ENCODE results near the gene GALP.
"Not testable (repeated sequence)": the region's sequence is repeated elsewhere in the genome, so short reads cannot be mapped to it uniquely, and the experiment has no call there.

The GALP gene

DNA sequence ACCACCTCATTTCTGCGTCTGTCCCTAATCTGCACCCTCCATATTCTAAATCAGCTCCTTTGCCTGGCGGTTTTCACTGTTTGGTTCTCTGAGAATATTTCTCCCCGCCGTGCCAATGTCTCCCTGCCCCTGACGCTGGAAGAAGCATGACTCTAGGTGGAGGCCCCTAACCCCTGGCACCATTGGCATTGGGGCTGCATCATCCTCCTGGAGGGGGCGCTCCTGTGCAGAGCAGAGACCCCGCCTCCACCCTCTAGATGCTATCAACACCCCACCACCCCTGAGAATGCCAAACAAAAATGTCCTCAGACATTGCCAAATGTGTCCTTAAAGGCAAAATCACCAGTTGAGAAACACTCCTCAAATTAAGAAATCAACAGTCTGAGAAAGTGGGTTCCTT is 15.3 kb downstream of the GALP start:
- no peak for DNase-seq (ENCODE audit: low read depth in 3 of 3)

DNA sequence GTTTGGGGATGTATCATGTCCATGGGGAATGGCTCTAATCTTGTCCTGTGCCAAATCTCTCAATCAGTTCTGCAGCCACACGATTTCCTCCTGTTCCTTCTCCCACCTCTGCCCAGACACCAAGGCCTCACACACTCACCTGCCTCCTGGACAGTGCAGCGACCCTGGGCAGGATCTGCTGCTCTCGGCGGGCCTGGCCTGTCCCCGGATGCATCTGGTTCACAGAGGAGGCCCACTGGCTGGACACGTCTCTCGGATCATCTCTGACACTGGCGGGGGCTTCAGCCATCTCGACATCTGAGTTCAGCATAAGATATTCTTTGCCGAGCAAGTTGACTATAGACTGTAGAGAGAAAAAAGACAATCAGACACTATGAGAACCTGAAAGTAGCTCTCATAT is 15.9 kb downstream of the GALP start:
- DNase-seq (ENCODE audit: low read depth in 3 of 3), result no peak

GRCh38 chr19:56193981-56194640 is 18.3 kb downstream of the GALP start:
- no peak for DNase-seq (ENCODE audit: low read depth in 3 of 3)

GRCh38 chr19:56197646-56198045 is 21.8 kb downstream of the GALP start, which contains the start of gene ZSCAN5B:
TSS of gene ZSCAN5B (minus strand) at chr19:56197783. CDS start at chr19:56193052, 4,731 bp downstream.
- not testable (repeated sequence) for DNase-seq (ENCODE audit: low read depth in 3 of 3)

GRCh38 chr19:56199687-56200086 is 23.9 kb downstream of the GALP start:
- no peak for DNase-seq (ENCODE audit: low read depth in 3 of 3)

DNA sequence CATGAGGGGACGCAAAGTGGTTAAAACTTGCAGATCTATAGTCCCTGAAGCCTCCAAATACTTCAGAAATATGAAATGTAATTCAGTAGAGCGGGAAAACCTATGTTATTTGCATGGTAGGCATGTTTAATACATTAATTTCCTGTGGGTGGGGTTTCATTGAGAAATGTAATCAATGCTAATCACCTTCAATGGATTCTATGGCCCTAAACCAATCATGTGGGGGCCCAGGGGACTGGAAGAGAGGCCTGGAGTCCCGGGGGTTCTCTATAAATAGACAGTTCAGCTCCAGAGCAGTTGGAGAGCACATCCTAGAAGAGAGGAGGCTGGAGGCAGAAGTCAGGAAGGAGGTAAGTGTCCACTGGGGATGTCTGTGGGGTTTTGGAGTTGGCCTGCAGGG is 26.2 kb downstream of the GALP start, which contains the start of gene ZSCAN5C:
Gene ZSCAN5C, plus strand, starts transcription at position 301 of the 400 bp plus-strand sequence. CDS start 3,641 bp downstream, outside the sequence.
- no peak for DNase-seq (ENCODE audit: low read depth in 3 of 3)

DNA sequence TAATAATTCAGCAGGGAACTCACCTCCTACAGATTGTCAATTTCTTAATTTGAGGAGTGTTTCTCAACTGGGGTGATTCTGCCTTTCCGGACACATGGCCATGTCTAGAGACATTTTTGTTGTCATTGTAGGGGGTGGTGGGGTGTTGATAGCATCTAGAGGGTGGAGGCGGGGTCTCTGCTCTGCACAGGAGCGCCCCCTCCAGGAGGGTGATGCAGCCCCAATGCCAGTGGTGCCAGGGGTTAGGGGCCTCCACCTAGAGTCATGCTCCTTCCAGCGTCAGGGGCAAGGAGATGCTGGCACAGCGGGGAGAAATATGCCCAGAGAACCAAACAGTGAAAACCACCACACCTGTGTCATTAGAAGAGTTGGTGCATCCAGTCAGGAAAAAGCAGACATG is 31.8 kb downstream of the GALP start:
- not testable (repeated sequence) for DNase-seq (ENCODE audit: low read depth in 3 of 3)

- DNase-seq (ENCODE audit: low read depth in 3 of 3), result no peak
These were observed 33.3 kb downstream of the GALP start for GRCh38 chr19:56209091-56209490.

- DNase-seq (ENCODE audit: low read depth in 3 of 3), result not testable (repeated sequence)
These were observed 34.2 kb downstream of the GALP start for GRCh38 chr19:56210036-56210435.

- DNase-seq (ENCODE audit: low read depth in 3 of 3), result no peak
These were observed 35.9 kb downstream of the GALP start for GRCh38 chr19:56211718-56212117.

DNA sequence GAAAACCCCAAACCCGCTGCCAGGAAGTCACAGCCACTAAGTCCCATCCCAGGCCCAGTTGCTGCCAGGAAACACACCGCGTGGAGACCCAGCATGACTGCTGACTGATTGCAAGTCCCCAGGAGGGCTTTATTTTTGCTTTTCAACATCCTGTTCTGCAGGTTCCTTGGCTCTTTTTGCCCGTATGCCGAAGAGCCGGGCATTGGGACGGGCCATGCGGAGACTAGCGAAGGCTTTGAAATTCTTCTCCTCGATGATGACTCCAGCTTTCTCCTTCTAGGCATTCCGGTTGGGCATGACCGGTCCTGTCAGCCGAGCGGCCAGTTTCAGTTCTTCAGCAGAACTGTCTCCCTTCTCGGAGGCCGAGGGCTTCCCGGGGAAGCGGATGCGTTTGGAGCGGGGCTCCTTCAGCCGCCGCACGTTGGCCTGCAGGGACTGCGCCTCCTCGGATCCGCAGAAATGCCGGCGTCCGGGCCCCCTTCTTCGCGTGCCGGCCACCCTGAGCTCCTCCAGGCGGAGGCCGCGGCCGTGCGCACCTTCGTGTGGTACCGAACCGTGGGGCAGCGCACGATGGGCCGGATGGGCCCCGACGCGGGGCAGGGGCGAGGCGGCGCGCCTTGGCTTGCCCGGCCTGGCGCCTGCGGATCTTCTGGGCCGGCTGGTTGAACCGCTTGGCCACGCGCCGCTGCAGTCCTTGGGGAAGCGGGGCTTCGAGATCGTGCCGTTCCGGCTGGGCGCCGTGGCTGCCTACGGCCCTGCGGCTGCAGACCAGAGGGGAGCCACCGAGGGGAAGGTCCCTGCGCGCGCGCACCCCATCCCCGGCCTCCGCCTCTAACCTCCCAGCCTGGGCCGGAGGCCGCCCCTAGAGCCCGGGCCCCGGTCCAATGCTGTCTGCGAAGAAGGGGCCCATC is 41.5 kb downstream of the GALP start:
- DNase-seq (ENCODE audit: low read depth in 3 of 3), result no peak

- no peak for DNase-seq (ENCODE audit: low read depth in 3 of 3)
These were observed 43.2 kb downstream of the GALP start for GRCh38 chr19:56218961-56219360.

- not testable (repeated sequence) for DNase-seq (ENCODE audit: low read depth in 3 of 3)
These were observed 45.6 kb downstream of the GALP start for GRCh38 chr19:56221442-56221841.

- DNase-seq (ENCODE audit: low read depth in 3 of 3), result no peak
These were observed 46.0 kb downstream of the GALP start for GRCh38 chr19:56221851-56222250.

- no peak for DNase-seq (ENCODE audit: low read depth in 3 of 3)
These were observed 47.1 kb downstream of the GALP start for GRCh38 chr19:56222901-56223300.

GRCh38 chr19:56223481-56223880 is 47.7 kb downstream of the GALP start:
- DNase-seq (ENCODE audit: low read depth in 3 of 3), result no peak
